Nephron (organoid): ENCODE results near the gene AFF3.

Experiments used
- H3K27ac Mint-ChIP-seq, 3 experiments: 2 replicates each; pipeline ENCODE4 v1.8.0; 2020; ENCODE audit warnings: mixed read lengths in 3 of 3, mild to moderate bottlenecking in 2 of 3, moderate library complexity in 1 of 3
- H3K27me3 Mint-ChIP-seq: 2 replicates; pipeline ENCODE4 v1.8.0; 2021; ENCODE audit warnings: low read depth, mild to moderate bottlenecking, moderate library complexity, mixed read lengths
- H3K36me3 Mint-ChIP-seq: 2 replicates; pipeline ENCODE4 v1.8.0; 2020; ENCODE audit warnings: low read depth, mixed read lengths
- H3K4me1 Mint-ChIP-seq: 2 replicates; pipeline ENCODE4 v1.8.0; 2020; ENCODE audit warnings: mixed read lengths
- H3K4me3 Mint-ChIP-seq, 3 experiments: 2 replicates each; pipeline ENCODE4 v1.8.0; 2020; ENCODE audit warnings: mild to moderate bottlenecking in 3 of 3, mixed read lengths in 3 of 3, moderate library complexity in 2 of 3
- H3K9me3 Mint-ChIP-seq: 2 replicates; pipeline ENCODE4 v1.8.0; 2020; ENCODE audit warnings: mixed read lengths
- TF ChIP-seq, protein P1 (sequence below), 3 experiments: fragments of 200-600 bp; sonication (generic); IDR thresholded peaks; one replicate each; pipeline ENCODE4 v1.5.0; 2021; ENCODE audit warnings: antibody characterized with exemption in 3 of 3; ENCODE audit not compliant: unreplicated experiment in 3 of 3

AFF3 gene

DNA sequence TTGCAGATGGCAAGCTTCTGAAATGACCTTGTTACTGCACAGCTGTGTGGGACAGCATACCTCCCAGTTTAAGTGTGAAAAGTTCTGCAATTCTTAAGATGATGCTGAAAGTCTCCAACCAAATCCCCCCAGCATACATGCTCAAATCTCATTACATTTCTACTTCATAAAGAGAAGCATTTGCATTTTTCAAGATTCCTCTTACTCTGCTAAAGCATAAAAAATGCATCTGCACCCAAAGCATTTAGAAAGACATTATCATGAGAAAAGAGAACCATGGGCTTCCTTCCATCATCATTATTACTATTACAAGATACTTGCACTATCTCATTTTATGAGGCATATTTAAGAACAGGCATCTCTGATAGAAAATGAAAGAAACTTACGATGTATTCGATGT, 415.7 kb downstream of the AFF3 start:
- Mint-ChIP-seq H3K4me1 (peaks cover 40% of the 10 kb centered on the region), H3K36me3 (peaks cover 38% of the 10 kb centered on the region), H3K27me3 (no peaks in the 10 kb centered on the region), H3K27ac (peak overlapping the region; percentile 29 to 70 (median 67)), H3K4me3 (no peak overlapping the region), H3K9me3 (peaks cover 23% of the 10 kb centered on the region)
- TF ChIP-seq, protein P1, sequence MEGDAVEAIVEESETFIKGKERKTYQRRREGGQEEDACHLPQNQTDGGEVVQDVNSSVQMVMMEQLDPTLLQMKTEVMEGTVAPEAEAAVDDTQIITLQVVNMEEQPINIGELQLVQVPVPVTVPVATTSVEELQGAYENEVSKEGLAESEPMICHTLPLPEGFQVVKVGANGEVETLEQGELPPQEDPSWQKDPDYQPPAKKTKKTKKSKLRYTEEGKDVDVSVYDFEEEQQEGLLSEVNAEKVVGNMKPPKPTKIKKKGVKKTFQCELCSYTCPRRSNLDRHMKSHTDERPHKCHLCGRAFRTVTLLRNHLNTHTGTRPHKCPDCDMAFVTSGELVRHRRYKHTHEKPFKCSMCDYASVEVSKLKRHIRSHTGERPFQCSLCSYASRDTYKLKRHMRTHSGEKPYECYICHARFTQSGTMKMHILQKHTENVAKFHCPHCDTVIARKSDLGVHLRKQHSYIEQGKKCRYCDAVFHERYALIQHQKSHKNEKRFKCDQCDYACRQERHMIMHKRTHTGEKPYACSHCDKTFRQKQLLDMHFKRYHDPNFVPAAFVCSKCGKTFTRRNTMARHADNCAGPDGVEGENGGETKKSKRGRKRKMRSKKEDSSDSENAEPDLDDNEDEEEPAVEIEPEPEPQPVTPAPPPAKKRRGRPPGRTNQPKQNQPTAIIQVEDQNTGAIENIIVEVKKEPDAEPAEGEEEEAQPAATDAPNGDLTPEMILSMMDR (IDR thresholded peaks at IDR 0.05; ENCODE audit: unreplicated experiment in 3 of 3): no peak

DNA sequence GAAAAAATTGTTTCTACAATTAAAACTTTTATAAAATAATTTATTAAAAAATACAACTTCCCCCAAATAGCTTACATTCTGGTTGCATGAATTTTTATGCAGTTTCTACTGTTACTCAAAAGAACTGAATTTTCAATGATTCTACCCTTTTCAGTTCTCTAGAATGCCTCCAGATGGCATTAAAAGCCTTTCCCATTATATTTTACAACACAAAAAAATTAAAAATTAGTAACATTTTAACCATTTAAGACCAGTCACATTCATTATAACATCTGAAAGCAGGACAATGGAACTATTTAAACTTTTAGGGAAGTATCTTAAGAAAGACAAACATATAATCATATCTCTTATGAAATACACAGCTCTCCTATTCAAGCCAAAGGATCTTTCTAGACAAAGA, 416.6 kb downstream of the AFF3 start:
- H3K36me3 Mint-ChIP-seq: peaks cover 46% of the 10 kb centered on the region
- peaks cover 26% of the 10 kb centered on the region for H3K9me3 Mint-ChIP-seq
- peaks cover 40% of the 10 kb centered on the region for H3K4me1 Mint-ChIP-seq
- H3K4me3 Mint-ChIP-seq: no peak overlapping the region
- peak overlapping the region in 2 of 3 experiments; percentile 55 to 76 for H3K27ac Mint-ChIP-seq
- H3K27me3 Mint-ChIP-seq: no peaks in the 10 kb centered on the region
- TF ChIP-seq, protein P1 (IDR thresholded peaks at IDR 0.05; ENCODE audit: unreplicated experiment in 3 of 3): peak; percentile 45 to 64 (median 49)

DNA sequence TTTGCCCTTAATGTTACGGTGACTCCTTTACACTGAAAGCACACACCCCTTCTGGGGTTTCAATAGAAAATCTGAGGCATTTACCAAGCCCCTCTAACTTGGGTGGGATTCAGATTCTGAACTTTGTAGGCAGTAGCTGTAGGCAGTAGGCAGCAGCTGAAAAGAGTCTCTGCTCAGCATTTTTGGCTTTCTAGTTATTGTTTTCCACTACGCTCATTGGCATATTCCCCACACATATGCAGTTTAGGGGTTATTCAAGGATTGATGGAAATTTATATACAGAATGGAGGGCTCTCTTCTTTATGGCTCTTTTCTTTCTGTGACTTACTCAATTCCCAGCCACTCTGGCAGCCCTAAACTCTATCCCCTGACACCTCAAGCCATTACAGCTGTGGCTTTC, 419.9 kb downstream of the AFF3 start:
- H3K9me3 Mint-ChIP-seq: peaks cover 33% of the 10 kb centered on the region
- H3K27me3 Mint-ChIP-seq: no peaks in the 10 kb centered on the region
- peaks cover 68% of the 10 kb centered on the region for H3K36me3 Mint-ChIP-seq
- H3K4me1 Mint-ChIP-seq: peaks cover 18% of the 10 kb centered on the region
- H3K4me3 Mint-ChIP-seq: no peak overlapping the region
- TF ChIP-seq, protein P1 (IDR thresholded peaks at IDR 0.05; ENCODE audit: unreplicated experiment in 3 of 3): no peak
- H3K27ac Mint-ChIP-seq: no peak overlapping the region

DNA sequence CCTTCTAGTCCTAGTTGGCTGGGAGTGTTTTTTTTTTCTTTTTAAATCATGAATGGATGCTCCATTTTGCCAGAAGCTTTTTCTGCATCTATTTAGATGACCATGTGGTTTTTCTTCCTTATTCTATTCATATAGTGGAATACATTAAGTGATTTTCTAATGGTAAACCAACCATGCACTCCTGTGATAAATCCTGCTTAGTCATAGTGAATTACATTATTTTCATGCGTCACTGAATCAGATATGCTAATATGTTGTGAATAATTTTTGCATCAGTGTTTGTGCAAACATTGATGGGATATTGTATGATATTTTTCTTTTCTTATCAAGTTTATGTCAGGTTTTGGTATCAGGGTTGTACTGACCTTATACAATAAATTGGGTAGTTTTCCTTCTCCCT, 423.3 kb downstream of the AFF3 start:
- H3K27me3 Mint-ChIP-seq: no peaks in the 10 kb centered on the region
- H3K4me1 Mint-ChIP-seq: peaks cover 18% of the 10 kb centered on the region
- H3K9me3 Mint-ChIP-seq: peaks cover 33% of the 10 kb centered on the region
- TF ChIP-seq, protein P1 (IDR thresholded peaks at IDR 0.05; ENCODE audit: unreplicated experiment in 3 of 3): no peak
- no peak overlapping the region for H3K27ac Mint-ChIP-seq
- H3K36me3 Mint-ChIP-seq: peaks cover 73% of the 10 kb centered on the region
- no peak overlapping the region for H3K4me3 Mint-ChIP-seq

DNA sequence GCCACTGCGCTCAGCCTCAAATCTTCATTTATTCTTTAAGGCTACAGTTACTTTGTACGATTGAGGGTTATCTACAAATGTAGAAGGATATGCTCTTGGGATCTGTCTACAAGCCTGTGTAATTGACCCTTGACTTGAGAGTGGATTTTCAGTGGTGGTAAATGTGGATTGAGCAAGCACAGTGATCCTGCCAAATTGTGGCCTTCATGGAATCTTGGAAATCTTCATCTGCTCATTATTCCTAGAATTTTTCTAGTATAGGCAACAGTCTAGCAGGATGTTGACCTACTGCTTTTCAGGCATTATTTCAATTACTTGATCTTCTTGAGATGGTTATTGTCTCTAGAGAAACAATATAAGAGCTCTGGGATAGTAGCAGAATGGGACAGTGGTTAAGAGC, 426.4 kb downstream of the AFF3 start:
- peaks cover 57% of the 10 kb centered on the region for H3K36me3 Mint-ChIP-seq
- peaks cover 7% of the 10 kb centered on the region for H3K9me3 Mint-ChIP-seq
- H3K27me3 Mint-ChIP-seq: no peaks in the 10 kb centered on the region
- peak overlapping the region in 1 of 3 experiments; percentile 33 for H3K27ac Mint-ChIP-seq
- no peak overlapping the region for H3K4me3 Mint-ChIP-seq
- TF ChIP-seq, protein P1 (IDR thresholded peaks at IDR 0.05; ENCODE audit: unreplicated experiment in 3 of 3): no peak
- peaks cover 32% of the 10 kb centered on the region for H3K4me1 Mint-ChIP-seq

- Mint-ChIP-seq H3K36me3 (peaks cover 44% of the 10 kb centered on the region), H3K4me1 (peaks cover 48% of the 10 kb centered on the region), H3K27me3 (no peaks in the 10 kb centered on the region), H3K27ac (peak overlapping the region; percentile 65 to 89 (median 87)), H3K9me3 (no peaks in the 10 kb centered on the region), H3K4me3 (no peak overlapping the region)
- TF ChIP-seq, protein P1 (IDR thresholded peaks at IDR 0.05; ENCODE audit: unreplicated experiment in 3 of 3): no peak
Measured at GRCh38 chr2:99714349-99714748, 428.0 kb downstream of the AFF3 start.
